Measurements from ENCODE around the gene SCMH1.
"Not testable (repeated sequence)": the region's sequence is repeated elsewhere in the genome, so short reads cannot be mapped to it uniquely, and the experiment has no call there.

Gene SCMH1

GRCh38 chr1:41200728-41201127 lies 41.4 kb downstream of the SCMH1 start:
- DNase-seq: no peak

DNA sequence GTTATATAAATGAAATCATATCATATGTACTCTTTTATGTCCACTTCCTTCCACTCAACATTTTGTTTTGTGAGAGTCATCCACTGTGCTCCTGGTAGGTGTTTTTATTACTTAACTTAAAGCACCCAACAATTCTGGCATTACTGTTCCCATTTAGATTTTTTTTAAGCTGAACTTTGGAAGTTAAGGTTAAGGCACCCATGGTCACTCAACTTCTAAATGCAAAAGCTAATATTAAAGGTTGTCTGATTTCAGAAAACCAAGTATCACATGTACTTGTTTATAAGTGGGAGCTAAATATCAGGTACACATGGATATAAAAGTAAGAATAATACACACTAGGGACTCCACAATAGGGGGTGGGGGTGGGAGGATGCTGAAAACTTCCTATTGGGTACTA lies 42.7 kb downstream of the SCMH1 start:
- DNase-seq: no peak

GRCh38 chr1:41192456-41193178 lies 49.5 kb downstream of the SCMH1 start:
- DNase-seq: no peak

DNA sequence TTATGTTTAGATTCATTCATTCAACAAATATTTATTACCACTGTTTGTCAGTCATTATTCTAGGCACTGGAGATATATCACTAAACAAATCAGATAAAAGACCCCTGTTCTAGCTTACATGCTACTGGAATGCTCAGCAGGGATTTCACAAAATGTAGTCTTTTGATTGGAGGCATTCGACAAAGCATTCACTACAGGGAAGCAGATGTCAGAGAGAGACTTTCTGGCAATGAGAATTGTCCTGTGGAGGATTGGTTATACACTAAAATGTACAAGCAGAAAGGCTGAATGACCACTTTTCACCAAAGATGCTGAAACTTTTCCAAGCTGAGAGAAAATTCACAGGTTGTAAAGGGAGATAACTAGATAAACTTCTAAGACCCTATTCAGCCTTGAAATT lies 57.7 kb downstream of the SCMH1 start:
- no peak for DNase-seq

DNA sequence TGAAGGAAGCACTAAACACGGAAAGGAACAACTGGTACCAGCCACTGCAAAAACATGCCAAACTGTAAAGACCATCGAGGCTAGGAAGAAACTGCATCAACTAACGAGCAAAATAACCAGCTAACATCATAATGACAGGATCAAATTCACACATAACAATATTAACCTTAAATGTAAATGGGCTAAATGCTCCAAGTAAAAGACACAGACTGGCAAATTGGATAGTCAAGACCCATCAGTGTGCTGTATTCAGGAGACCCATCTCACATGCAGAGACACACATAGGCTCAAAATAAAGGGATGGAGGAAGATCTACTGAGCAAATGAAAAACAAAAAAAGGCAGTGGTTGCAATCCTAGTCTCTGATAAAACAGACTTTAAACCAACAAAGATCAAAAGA lies 63.9 kb downstream of the SCMH1 start:
- not testable (repeated sequence) for DNase-seq

DNA sequence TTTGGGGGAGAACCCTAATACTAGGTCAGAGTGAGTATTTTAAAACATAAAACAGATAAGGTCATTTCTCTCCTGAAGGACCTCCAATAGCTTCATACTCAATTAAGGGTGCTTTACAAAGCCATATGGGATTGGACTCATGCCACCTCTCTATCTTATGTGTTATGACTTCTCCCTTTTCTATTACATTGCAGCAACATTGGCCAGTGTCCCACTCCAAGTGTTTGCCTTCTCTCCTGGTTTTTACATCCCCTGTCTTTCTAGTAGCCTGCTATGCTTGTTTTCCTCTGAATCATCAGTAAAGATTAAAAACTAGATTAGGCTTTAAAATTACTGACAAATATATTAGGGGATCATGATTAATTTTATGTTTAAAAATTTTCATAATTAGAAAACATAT lies 66.6 kb downstream of the SCMH1 start:
- DNase-seq: no peak

DNA sequence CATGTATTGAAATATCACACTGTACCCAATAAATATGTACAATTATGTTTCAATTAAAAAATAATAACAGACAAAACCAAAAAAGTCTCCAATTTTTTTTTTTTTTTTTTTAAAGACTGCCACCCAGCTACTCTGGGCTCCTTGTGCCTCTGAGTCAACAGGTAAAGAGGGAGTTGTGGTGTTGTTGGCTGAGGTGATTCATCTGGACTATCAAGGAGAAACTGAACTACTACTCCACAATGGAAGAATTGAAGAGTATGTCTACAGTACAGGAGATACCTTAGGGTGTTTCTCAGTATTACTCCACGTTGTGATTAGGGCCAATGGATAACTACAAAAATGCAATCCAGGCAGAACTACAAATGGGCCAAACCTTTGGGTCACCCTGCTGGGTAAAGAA lies 67.9 kb downstream of the SCMH1 start:
- no peak for DNase-seq

DNA sequence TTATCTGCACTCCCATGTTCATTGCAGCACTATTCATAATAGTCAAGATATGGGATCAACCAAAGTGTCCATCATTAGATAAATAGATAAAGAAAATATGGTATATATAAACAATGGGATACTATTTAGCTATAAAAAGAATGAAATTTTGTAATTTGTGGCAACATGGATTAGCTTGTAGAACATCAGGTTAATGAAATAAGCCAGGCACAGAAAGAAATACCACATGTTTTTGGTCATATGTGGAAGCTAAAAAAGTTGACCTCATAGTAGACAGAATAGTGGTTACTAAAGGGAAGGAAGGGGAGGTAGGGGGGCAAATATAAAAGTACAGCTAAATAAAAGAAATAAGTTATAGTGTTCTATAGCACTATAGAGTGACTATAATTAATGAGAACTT lies 68.5 kb downstream of the SCMH1 start:
- DNase-seq: no peak

- no peak for DNase-seq
These were observed 70.7 kb downstream of the SCMH1 start for GRCh38 chr1:41171266-41171874.

DNA sequence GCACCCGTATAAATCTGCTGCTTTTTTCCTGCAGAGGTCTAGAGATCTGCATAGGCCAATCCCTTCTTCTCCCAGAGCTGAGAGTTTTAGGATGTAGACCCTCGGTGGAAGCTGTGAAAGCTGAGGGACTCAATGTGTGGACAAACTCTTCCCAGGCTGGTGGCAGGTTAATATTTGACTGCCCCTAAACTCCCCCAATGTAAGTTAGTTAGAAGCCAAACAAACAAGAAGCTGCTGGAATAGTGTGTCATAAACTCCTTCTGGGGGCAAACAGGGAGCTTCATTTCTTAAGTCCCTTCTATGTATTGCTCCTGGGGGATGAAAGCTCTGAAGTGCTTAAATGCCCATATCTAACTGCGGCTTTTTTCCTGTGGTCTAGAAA lies 72.3 kb downstream of the SCMH1 start:
- no peak for DNase-seq

GRCh38 chr1:41169066-41169798 lies 72.9 kb downstream of the SCMH1 start:
- no peak for DNase-seq

DNA sequence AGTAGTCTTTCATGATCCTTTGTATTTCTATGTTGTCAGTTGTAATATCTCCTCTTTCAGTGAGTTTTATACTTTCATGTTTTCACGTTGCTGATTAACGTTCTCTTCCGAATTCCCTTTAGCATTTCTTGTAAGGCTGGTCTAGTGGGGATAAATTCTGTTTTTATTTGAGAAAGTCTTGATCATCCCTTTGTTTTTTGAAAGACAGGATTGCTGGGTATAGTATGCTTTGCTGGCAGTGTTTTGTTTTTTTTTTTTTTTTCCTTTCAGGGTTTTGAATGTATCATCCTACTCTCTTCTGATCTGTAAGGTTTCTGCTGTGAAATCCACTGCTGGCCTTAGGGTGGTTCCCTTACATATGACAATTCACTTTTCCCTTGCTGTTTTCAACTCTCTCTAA lies 74.4 kb downstream of the SCMH1 start:
- DNase-seq: no peak

DNA sequence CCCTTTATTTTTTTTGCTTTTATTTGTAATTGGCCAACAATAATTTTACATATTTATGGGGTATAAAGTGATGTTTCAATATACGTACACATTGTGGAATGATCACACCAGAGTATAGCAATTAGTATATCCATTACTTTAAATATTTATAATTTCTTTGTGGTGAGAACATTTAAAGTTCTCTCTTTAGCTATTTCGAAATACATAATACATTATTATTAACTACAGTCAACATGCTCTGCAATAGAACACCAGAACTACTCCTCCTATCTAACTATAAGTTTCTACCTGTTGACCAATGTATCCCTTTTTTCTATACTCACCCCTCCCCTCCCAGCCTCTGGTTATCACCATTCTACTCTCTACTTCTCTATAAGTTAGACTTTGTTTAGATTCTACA lies 77.4 kb downstream of the SCMH1 start:
- no peak for DNase-seq

DNA sequence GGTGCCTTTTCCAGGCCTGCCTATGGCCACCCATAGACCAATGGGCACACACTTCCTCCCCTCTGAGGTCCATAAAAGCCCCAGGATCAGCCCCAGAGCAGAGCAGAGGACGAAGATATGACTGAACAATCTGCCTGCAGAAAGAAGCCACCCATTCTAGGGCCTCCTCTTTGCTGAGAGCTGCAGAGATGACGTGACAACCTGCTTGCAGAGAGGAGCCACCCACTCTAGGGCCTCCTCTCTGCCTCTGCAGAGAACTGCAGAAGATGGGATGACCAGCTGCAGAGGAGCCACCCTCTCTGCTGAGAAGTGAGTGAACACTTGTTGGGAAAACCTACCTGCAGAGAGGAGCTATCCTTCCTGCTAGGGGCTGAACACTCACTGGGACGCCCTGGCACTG lies 79.7 kb downstream of the SCMH1 start:
- no peak for DNase-seq

DNA sequence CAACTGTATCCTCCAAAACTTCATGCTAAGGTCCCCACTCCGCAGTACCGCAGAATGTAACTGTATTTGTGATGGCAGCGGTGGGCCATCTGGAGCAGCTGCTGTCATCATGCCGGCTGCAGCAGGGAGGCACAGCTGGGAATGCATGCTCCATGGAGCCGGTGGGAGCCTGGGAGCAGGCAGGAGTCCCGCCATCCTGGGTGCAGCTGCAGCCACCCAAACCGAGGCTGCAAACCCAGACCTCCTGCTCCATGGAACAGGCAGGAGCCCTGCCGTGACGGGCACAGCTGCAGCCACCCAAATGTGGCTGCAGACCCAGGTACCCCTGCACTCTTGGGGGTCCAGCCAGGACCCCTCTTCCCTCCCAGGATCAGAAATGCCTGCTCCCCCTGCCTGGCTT lies 80.3 kb downstream of the SCMH1 start:
- DNase-seq: no peak

GRCh38 chr1:41160498-41161110 lies 81.5 kb downstream of the SCMH1 start:
- no peak for DNase-seq

DNA sequence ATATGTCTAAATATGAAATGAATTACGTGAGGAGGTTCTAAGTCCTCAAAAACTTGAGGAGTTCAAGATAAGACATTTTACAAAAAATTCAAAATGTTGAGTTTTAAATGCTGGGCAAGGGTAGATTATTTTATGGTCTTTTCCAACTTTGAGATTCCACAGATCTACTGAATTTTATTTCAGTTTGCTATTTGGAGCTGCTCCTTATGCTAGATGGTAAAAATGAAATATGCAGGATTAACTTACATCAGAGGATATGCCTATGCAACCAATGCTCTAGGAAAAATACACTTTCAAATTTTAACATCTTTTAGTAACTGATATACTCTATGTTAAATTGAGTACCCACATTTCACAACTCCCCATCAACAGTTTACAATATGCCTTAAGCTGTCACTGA lies 83.1 kb downstream of the SCMH1 start:
- DNase-seq: no peak

GRCh38 chr1:41158147-41158875 lies 83.8 kb downstream of the SCMH1 start:
- no peak for DNase-seq

DNA sequence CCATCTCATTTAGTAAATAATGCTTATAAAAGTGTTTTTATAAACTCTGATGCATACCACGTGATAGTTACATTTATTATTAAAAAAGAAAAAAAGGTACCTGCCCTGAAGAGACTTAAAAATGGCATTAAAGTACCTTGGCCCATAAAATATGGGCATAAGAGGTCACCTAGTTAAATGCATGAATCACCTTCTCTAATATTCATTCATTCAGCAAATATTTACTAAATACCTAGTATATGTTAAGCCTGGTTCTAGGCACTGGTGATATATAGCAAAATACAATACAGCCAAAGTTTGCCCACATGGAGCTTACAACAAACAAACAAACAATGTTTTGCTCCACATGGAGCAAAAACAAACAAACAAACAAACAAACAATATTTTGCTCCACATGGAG lies 87.0 kb downstream of the SCMH1 start:
- no peak for DNase-seq

- no peak for DNase-seq
These were observed 88.3 kb downstream of the SCMH1 start for GRCh38 chr1:41153750-41154274.

GRCh38 chr1:41152622-41153044 lies 89.5 kb downstream of the SCMH1 start:
- no peak for DNase-seq

- no peak for DNase-seq
These were observed 90.3 kb downstream of the SCMH1 start for GRCh38 chr1:41151846-41152245.

DNA sequence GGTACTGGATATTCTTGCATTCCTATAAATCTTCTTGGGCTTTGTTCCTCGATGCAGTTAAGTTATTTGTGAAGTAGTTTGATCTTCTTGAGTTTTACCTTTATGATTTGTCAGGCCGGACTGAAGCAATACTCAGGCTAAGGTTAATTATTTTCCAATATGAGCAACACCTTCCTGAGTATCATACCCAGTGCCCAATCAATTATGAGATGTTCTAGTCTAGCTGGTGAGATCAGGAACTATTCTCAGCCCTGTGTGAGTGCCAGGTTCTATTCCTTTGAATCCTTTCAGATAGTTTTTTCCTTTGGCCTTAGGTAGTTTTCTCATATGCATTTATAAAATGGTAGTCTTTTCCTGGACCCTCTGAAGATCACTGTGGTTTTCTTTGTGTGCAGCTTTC lies 92.5 kb downstream of the SCMH1 start:
- no peak for DNase-seq

All from NCI-H1436 treated with DMSO at 0.1 percent for 48 hours (cell line).